ENCODE results near the gene RNF44. TPM values are rescaled to one million over a fixed set of nuclear protein-coding genes. Genes with fewer than 3 reads are reported as not detected.

Gene RNF44
- 8.1 TPM for total RNA-seq
- 25.8 TPM for polyA plus RNA-seq

GRCh38 chr5:176536902-176537553 is at the start of gene RNF44:
RNF44 (minus strand) TSS chr5:176537402; CDS start chr5:176532472, 4,930 bp downstream.
- H3K4me1 ChIP-seq (ENCODE audit: insufficient read depth), result no peaks in the 10 kb centered on the region

GRCh38 chr5:176583076-176583475 is 45.9 kb upstream of the RNF44 start:
- no peak overlapping the region for H3K4me3 ChIP-seq (ENCODE audit: low read depth, low read length)
- no peak for DNase-seq (ENCODE audit: extremely low spot score)
- H3K27ac ChIP-seq (ENCODE audit: low read depth), result no peak overlapping the region
- H3K36me3 ChIP-seq (ENCODE audit: insufficient read depth), result no peaks in the 10 kb centered on the region
- no peaks in the 10 kb centered on the region for H3K4me1 ChIP-seq (ENCODE audit: insufficient read depth)
- WGBS, result 81% methylated on average over 4 of the region's 4 CpGs

More at GRCh38 chr5:176536902-176537553, at the start of gene RNF44:
- peak; percentile 94 for DNase-seq (ENCODE audit: extremely low spot score)
- Histone ChIP-seq H3K4me3 (ENCODE audit: low read depth, low read length) (peak within 1 kb of the TSS; percentile 60), H3K36me3 (ENCODE audit: insufficient read depth) (peaks cover under 1% of the 10 kb centered on the region), H3K27ac (ENCODE audit: low read depth) (peak within 1 kb of the TSS; percentile 92)
- WGBS, result under 1% methylated on average over 63 of the region's 63 CpGs

GRCh38 chr5:176581361-176581760 is 44.2 kb upstream of the RNF44 start:
- DNase-seq (ENCODE audit: extremely low spot score), result no peak
- no peaks in the 10 kb centered on the region for H3K36me3 ChIP-seq (ENCODE audit: insufficient read depth)
- no peak overlapping the region for H3K4me3 ChIP-seq (ENCODE audit: low read depth, low read length)
- H3K4me1 ChIP-seq (ENCODE audit: insufficient read depth), result no peaks in the 10 kb centered on the region
- H3K27ac ChIP-seq (ENCODE audit: low read depth), result no peak overlapping the region
- WGBS, result 87% methylated on average over 12 of the region's 12 CpGs

GRCh38 chr5:176579323-176579722 is 42.1 kb upstream of the RNF44 start:
- no peak for DNase-seq (ENCODE audit: extremely low spot score)

GRCh38 chr5:176578391-176578808 is 41.2 kb upstream of the RNF44 start:
- 31% methylated on average over 15 of the region's 15 CpGs for WGBS
- Histone ChIP-seq H3K27ac (ENCODE audit: low read depth) (no peak overlapping the region), H3K4me1 (ENCODE audit: insufficient read depth) (no peaks in the 10 kb centered on the region), H3K4me3 (ENCODE audit: low read depth, low read length) (no peak overlapping the region), H3K36me3 (ENCODE audit: insufficient read depth) (no peaks in the 10 kb centered on the region)
- DNase-seq (ENCODE audit: extremely low spot score), result no peak

More at GRCh38 chr5:176579323-176579722, 42.1 kb upstream of the RNF44 start:
- Histone ChIP-seq H3K4me1 (ENCODE audit: insufficient read depth) (no peaks in the 10 kb centered on the region), H3K36me3 (ENCODE audit: insufficient read depth) (no peaks in the 10 kb centered on the region), H3K27ac (ENCODE audit: low read depth) (no peak overlapping the region), H3K4me3 (ENCODE audit: low read depth, low read length) (no peak overlapping the region)
- 49% methylated on average over 4 of the region's 4 CpGs for WGBS

- Histone ChIP-seq H3K4me3 (ENCODE audit: low read depth, low read length) (no peak overlapping the region), H3K36me3 (ENCODE audit: insufficient read depth) (no peaks in the 10 kb centered on the region), H3K27ac (ENCODE audit: low read depth) (no peak overlapping the region), H3K4me1 (ENCODE audit: insufficient read depth) (no peaks in the 10 kb centered on the region)
- 80% methylated on average over 36 of the region's 36 CpGs for WGBS
- DNase-seq (ENCODE audit: extremely low spot score), result no peak
Observed at GRCh38 chr5:176577312-176578176, 40.3 kb upstream of the RNF44 start.

GRCh38 chr5:176575488-176576422 is 38.6 kb upstream of the RNF44 start:
- H3K36me3 ChIP-seq (ENCODE audit: insufficient read depth), result no peaks in the 10 kb centered on the region
- no peak overlapping the region for H3K27ac ChIP-seq (ENCODE audit: low read depth)
- no peaks in the 10 kb centered on the region for H3K4me1 ChIP-seq (ENCODE audit: insufficient read depth)
- H3K4me3 ChIP-seq (ENCODE audit: low read depth, low read length), result no peak overlapping the region
- 82% methylated on average over 37 of the region's 37 CpGs for WGBS
- DNase-seq (ENCODE audit: extremely low spot score), result no peak

GRCh38 chr5:176575066-176575465 is 37.9 kb upstream of the RNF44 start:
- WGBS, result 87% methylated on average over 14 of the region's 14 CpGs
- Histone ChIP-seq H3K4me3 (ENCODE audit: low read depth, low read length) (no peak overlapping the region), H3K27ac (ENCODE audit: low read depth) (no peak overlapping the region), H3K36me3 (ENCODE audit: insufficient read depth) (no peaks in the 10 kb centered on the region), H3K4me1 (ENCODE audit: insufficient read depth) (no peaks in the 10 kb centered on the region)
- DNase-seq (ENCODE audit: extremely low spot score), result no peak

GRCh38 chr5:176574297-176574591 is 37.0 kb upstream of the RNF44 start:
- no peak for DNase-seq (ENCODE audit: extremely low spot score)
- 51% methylated on average over 10 of the region's 10 CpGs for WGBS

GRCh38 chr5:176573564-176574296 is 36.5 kb upstream of the RNF44 start:
- H3K4me1 ChIP-seq (ENCODE audit: insufficient read depth), result no peaks in the 10 kb centered on the region
- WGBS, result 38% methylated on average over 18 of the region's 18 CpGs
- no peak for DNase-seq (ENCODE audit: extremely low spot score)

More at GRCh38 chr5:176574297-176574591, 37.0 kb upstream of the RNF44 start:
- Histone ChIP-seq H3K4me3 (ENCODE audit: low read depth, low read length) (no peak overlapping the region), H3K4me1 (ENCODE audit: insufficient read depth) (no peaks in the 10 kb centered on the region), H3K27ac (ENCODE audit: low read depth) (no peak overlapping the region), H3K36me3 (ENCODE audit: insufficient read depth) (no peaks in the 10 kb centered on the region)

GRCh38 chr5:176570044-176570443 is 32.8 kb upstream of the RNF44 start:
- 51% methylated on average over 6 of the region's 6 CpGs for WGBS
- no peak for DNase-seq (ENCODE audit: extremely low spot score)
- Histone ChIP-seq H3K27ac (ENCODE audit: low read depth) (no peak overlapping the region), H3K36me3 (ENCODE audit: insufficient read depth) (no peaks in the 10 kb centered on the region), H3K4me1 (ENCODE audit: insufficient read depth) (no peaks in the 10 kb centered on the region), H3K4me3 (ENCODE audit: low read depth, low read length) (no peak overlapping the region)

More at GRCh38 chr5:176573564-176574296, 36.5 kb upstream of the RNF44 start:
- Histone ChIP-seq H3K4me3 (ENCODE audit: low read depth, low read length) (no peak overlapping the region), H3K36me3 (ENCODE audit: insufficient read depth) (no peaks in the 10 kb centered on the region), H3K27ac (ENCODE audit: low read depth) (no peak overlapping the region)

- Histone ChIP-seq H3K27ac (ENCODE audit: low read depth) (no peak overlapping the region), H3K4me1 (ENCODE audit: insufficient read depth) (no peaks in the 10 kb centered on the region), H3K36me3 (ENCODE audit: insufficient read depth) (no peaks in the 10 kb centered on the region), H3K4me3 (ENCODE audit: low read depth, low read length) (no peak overlapping the region)
- DNase-seq (ENCODE audit: extremely low spot score), result no peak
- 78% methylated on average over 18 of the region's 18 CpGs for WGBS
Observed at GRCh38 chr5:176568657-176569056, 31.5 kb upstream of the RNF44 start.
